ENCODE results near the gene CDH23. TPM values are rescaled to one million over a fixed set of nuclear protein-coding genes. Genes with fewer than 3 reads are reported as not detected.
A peak's percentile ranks its signal among the peaks of the same experiment; 100 is the strongest.

Gene CDH23
- total RNA-seq, 1 experiment from 2014 or later: 0.02 TPM

DNA sequence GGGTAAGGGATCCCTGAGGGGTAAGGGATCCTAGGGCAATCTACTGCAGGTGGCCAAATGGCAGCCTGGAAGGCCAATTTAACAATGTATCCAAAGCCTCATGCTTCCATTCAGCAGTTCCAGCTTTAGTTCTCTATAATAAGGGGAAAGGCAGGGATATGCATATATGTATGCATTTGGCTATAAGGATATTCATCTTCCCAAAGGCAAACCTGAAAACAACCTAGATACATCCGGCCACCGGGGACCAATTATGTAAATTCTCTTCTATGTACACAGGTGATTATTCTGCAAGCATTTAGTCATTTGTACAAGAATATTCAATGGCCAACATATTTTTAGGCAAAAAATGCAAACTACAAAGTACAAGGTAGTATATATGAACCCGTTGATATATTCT is 427.6 kb downstream of the CDH23 start:
- H3K36me3 Mint-ChIP-seq (ENCODE audit: insufficient read depth, unreplicated experiment): peaks cover 91% of the 10 kb centered on the region
- CTCF ChIA-PET: interaction anchor here (0.7 kb wide), 1 partner anchor 67 kb away, joined by 3 read pairs; no protein-coding TSS in a partner anchor

GRCh38 chr10:71825217-71825616 is 428.5 kb downstream of the CDH23 start:
- no peak overlapping the region for H3K4me3 Mint-ChIP-seq (ENCODE audit: unreplicated experiment)
- CTCF ChIA-PET: interaction anchor here (0.6 kb wide), 2 partner anchors 137 to 400 kb away, joined by 3 read pairs; no protein-coding TSS in a partner anchor
- no peaks in the 10 kb centered on the region for H3K27me3 Mint-ChIP-seq (ENCODE audit: insufficient read depth, unreplicated experiment)
- H3K36me3 Mint-ChIP-seq (ENCODE audit: insufficient read depth, unreplicated experiment): peaks cover 91% of the 10 kb centered on the region
- no peak overlapping the region for H3K27ac Mint-ChIP-seq (ENCODE audit: low read depth, unreplicated experiment)
- TF ChIP-seq, protein P1, sequence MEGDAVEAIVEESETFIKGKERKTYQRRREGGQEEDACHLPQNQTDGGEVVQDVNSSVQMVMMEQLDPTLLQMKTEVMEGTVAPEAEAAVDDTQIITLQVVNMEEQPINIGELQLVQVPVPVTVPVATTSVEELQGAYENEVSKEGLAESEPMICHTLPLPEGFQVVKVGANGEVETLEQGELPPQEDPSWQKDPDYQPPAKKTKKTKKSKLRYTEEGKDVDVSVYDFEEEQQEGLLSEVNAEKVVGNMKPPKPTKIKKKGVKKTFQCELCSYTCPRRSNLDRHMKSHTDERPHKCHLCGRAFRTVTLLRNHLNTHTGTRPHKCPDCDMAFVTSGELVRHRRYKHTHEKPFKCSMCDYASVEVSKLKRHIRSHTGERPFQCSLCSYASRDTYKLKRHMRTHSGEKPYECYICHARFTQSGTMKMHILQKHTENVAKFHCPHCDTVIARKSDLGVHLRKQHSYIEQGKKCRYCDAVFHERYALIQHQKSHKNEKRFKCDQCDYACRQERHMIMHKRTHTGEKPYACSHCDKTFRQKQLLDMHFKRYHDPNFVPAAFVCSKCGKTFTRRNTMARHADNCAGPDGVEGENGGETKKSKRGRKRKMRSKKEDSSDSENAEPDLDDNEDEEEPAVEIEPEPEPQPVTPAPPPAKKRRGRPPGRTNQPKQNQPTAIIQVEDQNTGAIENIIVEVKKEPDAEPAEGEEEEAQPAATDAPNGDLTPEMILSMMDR (IDR thresholded peaks at IDR 0.05; ENCODE audit: unreplicated experiment): no peak
- H3K9me3 Mint-ChIP-seq (ENCODE audit: unreplicated experiment): no peaks in the 10 kb centered on the region
- no TSS peak for BruUV-seq (replicated peaks)
- POLR2A ChIA-PET: no interaction called here
- no peak for DNase-seq (ENCODE audit: unreplicated experiment)
- intact Hi-C loops (cut with micrococcal nuclease): no loop called here
- H3K4me1 Mint-ChIP-seq (ENCODE audit: insufficient read depth, unreplicated experiment): no peaks in the 10 kb centered on the region

More for the DNA sequence above, 427.6 kb downstream of the CDH23 start:
- no peak for DNase-seq (ENCODE audit: unreplicated experiment)
- Mint-ChIP-seq H3K9me3 (ENCODE audit: unreplicated experiment) (no peaks in the 10 kb centered on the region), H3K27me3 (ENCODE audit: insufficient read depth, unreplicated experiment) (no peaks in the 10 kb centered on the region), H3K4me1 (ENCODE audit: insufficient read depth, unreplicated experiment) (no peaks in the 10 kb centered on the region), H3K27ac (ENCODE audit: low read depth, unreplicated experiment) (no peak overlapping the region), H3K4me3 (ENCODE audit: unreplicated experiment) (no peak overlapping the region)
- POLR2A ChIA-PET: no interaction called here
- intact Hi-C loops (cut with micrococcal nuclease): no loop called here
- BruUV-seq (replicated peaks): TSS peak; percentile 1
- TF ChIP-seq, protein P1 (IDR thresholded peaks at IDR 0.05; ENCODE audit: unreplicated experiment): no peak

DNA sequence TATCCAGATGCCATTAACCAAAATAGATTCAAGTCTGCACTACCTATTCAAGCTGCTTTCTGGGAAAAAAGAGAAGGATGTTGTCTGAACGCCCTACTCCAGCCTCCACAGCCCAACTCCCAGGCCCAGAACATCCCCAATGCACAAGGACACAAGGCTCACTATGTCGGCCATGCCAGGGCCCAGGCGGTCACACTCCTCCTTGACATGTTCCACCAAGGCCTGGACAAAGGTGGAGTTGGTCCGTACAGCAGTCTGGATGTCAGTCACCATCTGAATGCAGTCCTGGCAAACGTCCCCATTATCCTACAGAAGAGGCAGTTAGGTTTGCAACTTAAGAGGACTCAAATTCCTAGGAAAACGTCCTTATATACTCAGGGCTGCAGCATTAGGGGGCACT is 431.1 kb downstream of the CDH23 start:
- no TSS peak for BruUV-seq (replicated peaks)
- peaks cover 96% of the 10 kb centered on the region for H3K36me3 Mint-ChIP-seq (ENCODE audit: insufficient read depth, unreplicated experiment)
- H3K27me3 Mint-ChIP-seq (ENCODE audit: insufficient read depth, unreplicated experiment): no peaks in the 10 kb centered on the region
- peaks cover 12% of the 10 kb centered on the region for H3K4me1 Mint-ChIP-seq (ENCODE audit: insufficient read depth, unreplicated experiment)
- H3K27ac Mint-ChIP-seq (ENCODE audit: low read depth, unreplicated experiment): no peak overlapping the region
- ChIA-PET CTCF (interaction anchor here (1.2 kb wide), 1 partner anchor 444 kb away, joined by 4 read pairs; no protein-coding TSS in a partner anchor), POLR2A (interaction anchor here (0.6 to 0.8 kb wide), 3 partner anchors 11 to 133 kb away, joined by 3 read pairs; no protein-coding TSS in a partner anchor)
- TF ChIP-seq, protein P1 (IDR thresholded peaks at IDR 0.05; ENCODE audit: unreplicated experiment): no peak
- H3K4me3 Mint-ChIP-seq (ENCODE audit: unreplicated experiment): no peak overlapping the region
- intact Hi-C loops (cut with micrococcal nuclease): no loop called here
- H3K9me3 Mint-ChIP-seq (ENCODE audit: unreplicated experiment): no peaks in the 10 kb centered on the region
- DNase-seq (ENCODE audit: unreplicated experiment): no peak

GRCh38 chr10:71828702-71829101 is 432.0 kb downstream of the CDH23 start:
- CTCF ChIA-PET: interaction anchor here (0.6 to 4.0 kb wide), 2 partner anchors 68 to 948 kb away, joined by 3 to 28 read pairs; no protein-coding TSS in a partner anchor
- H3K36me3 Mint-ChIP-seq (ENCODE audit: insufficient read depth, unreplicated experiment): peaks cover 93% of the 10 kb centered on the region
- no peaks in the 10 kb centered on the region for H3K27me3 Mint-ChIP-seq (ENCODE audit: insufficient read depth, unreplicated experiment)

More at GRCh38 chr10:71828702-71829101, 432.0 kb downstream of the CDH23 start:
- Mint-ChIP-seq H3K4me3 (ENCODE audit: unreplicated experiment) (no peak overlapping the region), H3K4me1 (ENCODE audit: insufficient read depth, unreplicated experiment) (peaks cover 12% of the 10 kb centered on the region), H3K9me3 (ENCODE audit: unreplicated experiment) (no peaks in the 10 kb centered on the region), H3K27ac (ENCODE audit: low read depth, unreplicated experiment) (no peak overlapping the region)
- POLR2A ChIA-PET: no interaction called here
- TF ChIP-seq, protein P1 (IDR thresholded peaks at IDR 0.05; ENCODE audit: unreplicated experiment): no peak
- intact Hi-C loops (cut with micrococcal nuclease): no loop called here
- BruUV-seq (replicated peaks): no TSS peak
- DNase-seq (ENCODE audit: unreplicated experiment): no peak
